ENCODE results near the gene PSMG4. TPM values are rescaled to one million over a fixed set of nuclear protein-coding genes. Genes with fewer than 3 reads are reported as not detected.
A peak's percentile ranks its signal among the peaks of the same experiment; 100 is the strongest.

The PSMG4 gene
- total RNA-seq, 1 experiment from 2014 or later: 26.8 TPM

DNA sequence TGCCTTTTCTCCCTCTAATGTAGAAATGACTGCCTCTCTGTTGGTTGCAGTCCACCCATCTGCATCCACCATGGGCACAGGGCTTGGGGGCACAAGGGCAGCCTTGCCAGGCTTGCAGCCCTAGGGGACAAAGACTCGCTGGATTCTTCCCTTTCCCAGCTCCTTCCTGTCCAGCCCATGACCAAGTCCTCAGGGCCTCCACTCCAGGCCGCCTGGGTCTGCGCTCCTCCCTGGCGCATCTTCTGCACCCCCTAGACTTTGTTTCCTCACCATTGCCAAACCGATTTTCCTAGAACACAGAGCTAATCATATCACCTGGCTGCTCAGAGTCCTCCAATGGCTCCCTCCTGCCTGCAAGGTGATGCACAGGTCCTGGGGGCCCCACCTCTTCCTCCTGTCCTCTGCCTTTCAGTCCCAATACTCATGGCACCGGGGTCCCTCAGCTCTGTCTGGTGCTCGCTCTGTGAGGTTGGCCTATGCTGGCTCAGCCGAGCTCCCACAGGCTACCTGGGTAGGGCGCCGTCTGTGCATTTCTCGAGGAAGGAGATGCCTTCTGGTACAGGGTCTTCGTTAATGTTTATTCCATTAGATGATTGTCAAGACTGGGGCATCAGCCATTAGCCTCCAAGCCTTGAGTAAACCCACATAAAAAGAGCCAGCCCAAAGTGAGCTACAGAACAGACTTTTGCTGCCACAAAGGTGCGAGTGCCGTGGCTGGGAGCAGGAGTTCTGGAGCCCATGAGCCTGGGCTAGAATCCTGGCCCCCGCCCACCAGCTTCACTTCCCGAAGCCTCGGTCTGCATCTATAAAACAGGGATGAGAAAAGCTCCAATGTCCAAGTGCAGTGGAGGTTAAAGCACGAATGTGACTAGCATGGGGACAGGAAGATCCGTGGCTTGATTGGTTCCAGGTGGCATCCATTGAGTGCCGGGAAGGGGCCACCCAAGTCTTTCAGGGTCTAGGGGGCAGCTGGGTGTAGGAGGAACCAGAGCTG is 17.7 kb downstream of the PSMG4 start:
- DNase-seq (ENCODE audit: low read depth): no peak

DNA sequence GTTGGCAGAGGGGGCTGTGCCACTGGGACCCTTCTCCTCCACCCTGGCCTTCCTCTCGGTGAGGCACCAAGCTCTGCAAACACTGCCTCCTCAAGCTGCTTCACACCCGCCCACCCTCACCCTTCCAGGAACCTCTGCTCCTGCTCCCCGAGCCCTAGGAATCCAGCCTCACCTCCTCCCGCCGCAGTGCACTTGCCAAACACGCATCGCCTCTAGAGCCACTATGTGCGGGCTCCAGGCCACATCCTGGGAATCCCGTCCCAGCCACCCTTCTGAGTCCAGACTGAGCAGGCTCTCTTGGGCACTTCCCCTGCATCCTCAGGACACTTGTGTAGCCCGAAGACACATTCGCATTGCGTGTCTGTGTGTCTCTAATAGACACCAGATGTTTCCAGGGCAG is 18.5 kb downstream of the PSMG4 start:
- DNase-seq (ENCODE audit: low read depth): no peak

DNA sequence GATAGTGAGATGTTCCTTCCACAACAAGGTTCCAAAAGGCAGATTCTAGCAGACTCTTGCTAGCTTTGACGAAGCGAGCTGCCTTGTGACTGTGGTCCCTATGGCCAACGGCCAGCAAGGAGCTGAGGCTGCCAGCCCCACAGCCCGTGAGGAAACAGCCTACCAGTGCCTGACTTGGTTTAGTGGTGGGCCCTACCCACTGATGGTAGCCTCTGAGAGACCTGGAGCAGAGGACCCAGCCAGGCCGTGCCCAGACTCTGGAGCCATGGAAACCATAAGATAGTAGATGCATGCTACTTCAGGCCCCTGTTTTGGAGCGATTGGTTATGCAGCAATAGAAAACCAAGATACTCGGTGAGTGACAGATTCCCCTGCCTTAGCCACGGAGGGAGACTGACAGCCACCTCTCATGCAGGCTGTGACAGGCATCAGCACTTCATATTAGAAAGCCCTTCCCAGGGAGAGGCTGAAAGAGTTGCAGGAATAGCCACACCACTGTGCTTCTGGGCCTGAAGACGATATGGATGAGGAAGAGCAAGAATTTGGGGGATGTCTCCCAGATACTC is 19.2 kb downstream of the PSMG4 start:
- DNase-seq (ENCODE audit: low read depth): no peak

DNA sequence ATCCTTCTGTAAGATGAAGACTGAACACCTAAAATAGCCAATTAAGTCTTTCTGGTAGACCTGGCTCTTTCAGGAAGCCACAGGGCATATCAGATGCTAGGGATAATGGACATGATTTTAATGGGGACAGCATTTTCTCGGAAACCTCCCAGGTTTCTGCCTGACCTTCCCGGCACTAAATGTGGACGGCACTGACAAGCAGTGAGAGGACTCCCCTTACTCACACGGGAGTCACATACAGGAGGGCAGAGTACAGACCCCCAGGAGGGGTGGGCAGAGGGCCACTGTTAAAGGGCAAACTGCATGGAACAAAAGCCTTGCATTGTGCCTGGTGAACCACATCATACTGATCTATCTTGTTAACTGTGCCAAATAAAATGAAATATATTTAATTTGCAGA is 19.9 kb downstream of the PSMG4 start:
- no peak for DNase-seq (ENCODE audit: low read depth)

DNA sequence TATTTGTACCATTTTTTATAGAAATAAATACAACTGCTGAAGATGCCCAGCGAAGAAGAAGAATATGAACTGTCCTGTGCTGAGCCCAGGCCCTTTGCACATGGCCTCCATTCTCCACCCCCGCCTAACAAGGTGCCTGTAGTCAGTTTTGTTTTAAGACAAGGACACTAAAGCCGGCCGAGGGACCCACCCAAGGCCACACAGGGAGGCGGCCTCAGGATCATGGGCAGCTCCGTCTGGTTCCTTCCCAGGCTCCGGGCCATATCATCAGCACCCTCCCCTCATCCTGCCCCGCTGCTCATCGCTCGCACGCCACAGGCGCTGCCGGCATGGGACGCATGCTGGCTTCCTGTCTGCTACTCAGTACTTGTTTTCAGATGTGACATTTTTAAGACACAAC is 21.3 kb downstream of the PSMG4 start:
- no peak for DNase-seq (ENCODE audit: low read depth)

DNA sequence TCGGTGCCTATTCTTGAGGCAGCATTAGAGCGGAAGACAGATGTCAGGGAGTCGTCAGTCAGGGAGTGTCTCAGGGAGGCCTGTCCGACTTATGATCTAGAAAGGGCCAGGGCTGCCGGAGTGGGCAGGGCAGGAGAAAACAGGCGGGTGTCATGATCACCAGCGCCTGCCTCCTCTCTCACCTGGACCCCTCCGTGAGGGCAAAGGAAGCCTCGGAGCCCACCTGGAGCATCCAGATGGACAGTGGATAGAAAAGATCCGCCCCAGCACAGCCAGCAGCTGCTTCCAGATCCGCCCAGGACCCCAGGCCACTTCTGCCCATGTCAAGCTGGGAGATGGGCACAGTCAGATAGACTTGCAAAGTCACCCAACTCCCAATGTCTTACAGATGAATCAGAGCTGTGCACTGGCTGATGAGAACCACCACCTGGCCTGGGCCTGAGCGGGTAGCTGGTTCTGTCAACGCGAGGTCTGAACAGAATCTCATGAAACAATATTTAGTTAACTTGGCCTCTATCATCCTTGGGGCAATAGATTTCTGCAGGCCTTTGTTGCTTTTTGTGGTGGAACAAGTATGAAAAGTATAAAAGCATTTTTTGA is 22.2 kb downstream of the PSMG4 start:
- DNase-seq (ENCODE audit: low read depth): no peak

DNA sequence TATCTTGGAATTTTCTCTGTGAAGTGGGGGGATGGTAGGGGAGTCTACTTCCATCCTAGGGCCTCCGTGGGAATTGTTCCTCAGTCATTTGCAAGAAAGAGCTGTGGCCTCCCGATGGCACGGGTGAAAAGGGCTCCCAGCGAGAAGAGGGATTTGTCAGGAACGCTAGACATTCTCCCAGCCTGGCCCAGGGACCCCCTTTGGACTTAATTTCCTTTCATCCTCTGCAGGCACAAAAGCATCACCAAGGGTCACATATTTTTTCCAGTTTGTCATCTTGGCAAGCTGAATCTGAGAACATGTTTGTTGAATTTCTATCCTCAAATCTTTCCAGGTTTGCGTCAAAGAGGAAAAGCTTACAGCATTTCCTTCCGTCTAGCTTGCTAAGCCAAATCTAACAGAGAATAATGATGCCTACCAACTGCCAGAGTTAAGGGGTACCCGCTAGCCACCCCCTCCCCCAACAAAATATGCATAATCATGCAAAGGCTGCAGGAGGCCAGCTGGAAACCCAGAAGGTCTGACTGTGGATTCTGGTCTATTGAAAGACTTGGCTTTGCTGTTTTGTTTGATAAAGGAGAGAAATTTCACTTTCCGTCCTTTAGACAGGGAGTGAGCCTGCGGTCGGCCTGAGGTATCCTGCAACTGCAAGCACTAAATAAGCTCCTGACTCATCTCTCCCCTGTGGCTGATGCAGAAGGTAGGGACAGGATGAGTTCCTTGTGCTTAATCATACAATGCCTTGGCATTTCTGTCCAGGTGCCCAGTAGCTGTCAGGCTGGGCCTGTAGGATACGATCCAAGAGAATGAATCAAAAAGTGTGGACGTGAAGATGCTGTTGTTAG is 23.1 kb downstream of the PSMG4 start:
- peak; percentile 59 for DNase-seq (ENCODE audit: low read depth)

DNA sequence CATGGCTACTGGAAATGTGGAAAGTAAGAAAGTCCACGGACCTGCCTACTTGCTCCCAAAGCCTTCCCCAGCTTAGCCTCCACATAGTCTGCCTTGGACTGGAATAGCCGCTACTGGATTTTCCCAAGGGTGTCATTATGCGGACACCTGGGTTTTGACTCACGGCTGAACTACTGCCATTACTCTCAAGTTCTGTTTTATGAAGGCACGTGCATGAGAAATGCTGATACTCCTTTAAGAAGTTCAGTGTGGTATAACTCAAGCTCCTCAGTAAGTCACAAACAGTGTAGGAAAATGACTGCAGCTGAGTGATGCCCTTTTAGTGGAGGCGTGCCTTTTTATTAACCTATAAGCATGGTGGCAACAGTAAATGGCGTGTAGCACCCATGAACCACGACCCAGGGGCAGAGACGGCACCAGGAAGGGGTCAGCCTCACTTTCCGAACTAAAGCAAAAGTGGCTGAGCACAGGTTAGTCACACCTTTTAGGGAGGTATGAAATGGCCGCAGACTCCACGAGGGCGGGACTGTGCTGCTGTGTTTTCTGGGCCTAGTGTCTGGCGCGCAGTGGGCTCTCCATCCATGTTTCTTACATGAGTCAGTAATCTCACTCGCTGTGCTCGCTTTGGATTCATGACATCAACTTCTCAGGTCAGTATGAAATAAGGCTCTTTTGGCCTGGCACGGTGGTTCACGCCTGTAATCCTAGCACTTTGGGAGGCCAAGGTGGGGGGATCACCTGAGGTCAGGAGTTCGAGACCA is 23.9 kb downstream of the PSMG4 start:
- DNase-seq (ENCODE audit: low read depth): no peak

DNA sequence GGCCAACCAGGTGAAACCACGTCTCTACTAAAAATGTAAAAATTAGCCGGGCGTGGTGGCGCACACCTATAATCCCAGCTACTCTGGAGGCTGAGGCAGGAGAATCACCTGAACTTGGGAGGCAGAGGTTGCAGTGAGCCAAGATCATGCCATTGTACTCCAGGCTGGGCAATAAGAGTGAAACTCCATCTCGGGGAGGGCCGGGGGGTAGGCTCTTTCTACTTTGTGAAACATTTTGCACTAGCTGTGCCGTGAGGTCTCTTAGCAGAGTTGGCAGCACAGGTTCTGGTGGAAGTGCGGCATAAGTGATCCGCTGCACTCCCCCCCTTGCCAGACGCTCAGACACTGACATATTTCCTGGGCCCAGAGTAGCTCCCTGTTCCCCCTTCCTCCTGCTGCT is 24.5 kb downstream of the PSMG4 start:
- DNase-seq (ENCODE audit: low read depth): no peak

DNA sequence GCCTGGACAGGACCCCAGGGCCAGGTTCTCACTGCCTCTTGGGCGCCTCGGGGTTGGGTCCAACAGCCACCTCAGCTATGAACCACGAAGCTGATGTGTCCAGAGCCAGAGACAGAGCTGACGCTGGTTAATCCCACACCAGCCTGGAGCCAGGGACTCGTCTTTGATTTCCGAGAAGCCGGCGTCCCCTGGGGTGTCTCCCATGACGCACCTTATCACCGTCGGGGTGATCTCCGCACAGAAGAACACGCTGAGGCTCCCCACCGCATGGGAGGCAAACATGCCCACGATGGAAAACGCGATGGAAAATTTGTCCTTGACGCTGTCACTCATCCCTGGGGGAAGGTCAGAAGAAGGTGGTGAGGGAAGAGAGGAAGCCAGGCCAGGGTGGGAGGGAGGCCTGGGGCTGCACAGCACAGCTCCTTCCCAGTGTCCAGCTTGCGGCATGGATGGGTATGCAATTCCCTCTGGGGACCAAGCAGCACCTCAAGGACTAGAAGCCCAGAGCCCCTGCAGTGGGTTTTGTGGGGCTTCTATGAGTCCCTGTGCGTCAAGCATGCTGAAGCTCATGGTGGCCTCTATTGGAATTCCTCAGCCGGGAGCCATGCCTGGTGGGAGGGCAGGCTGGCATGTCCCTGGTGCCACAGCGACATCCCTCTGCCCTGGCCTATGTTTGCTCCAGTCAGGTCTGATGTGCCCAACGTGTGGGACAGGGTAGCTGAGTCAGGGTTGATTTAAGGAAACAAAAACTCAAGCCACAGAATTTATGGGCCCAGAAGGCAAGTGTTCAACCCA is 25.1 kb downstream of the PSMG4 start:
- DNase-seq (ENCODE audit: low read depth): no peak

DNA sequence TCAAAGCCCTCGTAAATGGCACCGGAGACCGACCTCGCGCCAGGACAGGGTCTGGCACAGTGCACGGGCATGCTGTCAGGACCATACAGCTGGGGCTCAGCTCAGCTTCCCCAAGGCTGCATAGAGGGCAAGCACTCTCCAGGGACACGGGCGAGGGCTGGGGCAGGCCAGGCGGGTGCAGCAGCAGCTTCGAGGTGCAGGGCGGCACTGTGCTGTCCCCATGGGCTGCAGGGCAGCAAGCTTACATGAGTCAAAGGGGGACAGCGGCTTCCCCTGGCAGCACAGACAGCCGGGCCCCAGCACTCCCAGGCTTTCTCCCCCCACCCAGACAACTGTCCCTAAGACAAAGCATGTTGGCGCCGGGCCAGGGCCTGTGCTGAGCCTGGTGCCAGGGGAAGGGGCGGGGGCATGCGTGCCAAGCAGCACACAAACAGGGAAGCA is 25.7 kb downstream of the PSMG4 start:
- DNase-seq (ENCODE audit: low read depth): no peak

DNA sequence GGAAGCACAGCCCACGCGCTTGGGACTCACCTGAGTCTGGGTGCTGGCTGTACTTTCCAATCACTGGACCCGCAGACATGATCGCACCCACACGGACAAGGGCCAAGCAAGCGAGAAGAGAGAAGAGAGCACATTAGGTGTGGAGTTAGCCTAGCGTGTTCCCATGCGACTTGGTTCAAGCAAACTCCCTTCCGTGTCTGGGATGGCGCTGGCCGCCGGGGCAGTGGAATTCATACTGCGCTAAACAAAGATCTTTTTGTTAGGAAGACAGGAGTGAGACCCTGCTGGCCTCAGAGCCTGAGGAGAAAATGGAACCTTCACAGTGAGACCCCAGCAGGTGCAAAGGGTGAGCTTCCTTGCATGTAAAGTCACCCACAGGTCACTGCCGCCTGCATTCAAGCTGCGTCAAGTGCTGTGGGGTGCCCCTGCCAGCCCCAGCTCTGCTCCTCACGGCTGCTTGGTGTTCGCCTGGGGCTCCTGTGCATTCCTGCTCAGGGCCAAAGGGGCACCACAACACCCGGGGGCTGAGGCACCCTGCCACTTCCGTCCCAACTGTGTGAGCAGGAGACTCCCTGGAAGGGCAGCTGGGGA is 26.4 kb downstream of the PSMG4 start:
- DNase-seq (ENCODE audit: low read depth): no peak

DNA sequence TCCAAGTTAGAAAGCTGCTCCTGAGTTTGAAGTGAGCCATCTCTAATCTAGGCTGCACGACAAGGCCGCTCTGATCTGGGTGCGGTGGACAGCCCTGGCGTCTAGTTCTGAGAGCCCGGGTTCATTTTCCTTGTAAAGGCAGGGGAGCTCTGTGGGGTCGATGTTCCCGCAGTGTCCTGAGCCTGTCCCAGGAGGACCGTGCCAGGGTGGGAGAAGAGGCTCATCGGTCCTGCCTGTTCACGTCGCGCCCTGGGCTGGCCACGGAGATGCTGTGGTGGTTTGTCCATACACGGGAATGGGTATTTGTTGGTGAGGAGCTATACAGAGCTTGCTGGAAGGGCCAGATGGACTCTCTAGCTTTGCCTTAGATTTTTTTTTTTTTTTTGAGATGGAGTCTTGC is 27.0 kb downstream of the PSMG4 start:
- no peak for DNase-seq (ENCODE audit: low read depth)

DNA sequence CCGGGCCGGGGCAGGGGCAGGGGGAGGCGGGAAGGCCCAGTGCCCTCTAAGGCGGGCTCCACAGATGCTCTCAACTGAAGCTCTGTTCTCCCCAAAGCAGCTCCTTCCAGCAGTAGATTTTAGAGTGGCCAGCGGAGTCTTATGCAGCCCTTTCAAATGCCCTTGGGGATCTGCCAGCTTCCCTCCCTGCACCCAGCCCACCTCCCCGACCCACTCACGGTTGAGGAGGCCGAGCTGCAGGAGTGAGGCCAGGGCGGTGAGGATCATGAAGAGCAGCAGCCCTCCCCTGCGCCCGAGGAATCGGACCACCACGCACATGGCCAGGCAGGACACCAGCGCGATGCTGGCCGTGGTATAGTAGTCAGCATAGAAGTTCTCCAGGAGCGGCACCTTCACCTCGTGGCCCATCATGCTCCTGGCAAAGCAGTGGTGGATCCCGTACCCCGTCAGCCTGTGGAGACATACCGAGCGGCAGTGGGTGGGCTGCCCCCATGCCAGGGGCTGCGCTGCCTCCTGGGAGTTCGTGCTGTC is 28.0 kb downstream of the PSMG4 start:
- DNase-seq (ENCODE audit: low read depth): no peak

DNA sequence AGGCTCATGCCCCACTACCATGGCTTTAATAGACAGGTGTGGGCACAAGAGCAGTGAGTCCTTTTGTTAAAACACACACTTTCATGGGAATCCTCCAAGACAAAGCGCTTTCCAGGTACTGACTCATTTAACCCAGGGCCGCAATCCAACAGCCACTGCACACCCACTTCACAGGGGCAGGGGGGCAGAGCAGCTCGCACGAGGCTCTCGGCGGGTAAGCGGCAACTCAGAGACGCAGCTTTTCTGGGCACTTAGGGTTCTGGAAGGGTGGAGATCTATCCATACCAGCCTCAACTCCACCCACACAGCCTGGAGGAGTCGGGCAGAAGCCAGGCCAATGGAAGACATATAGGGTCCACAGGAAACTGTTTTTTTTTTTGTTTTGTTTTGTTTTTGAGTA is 28.6 kb downstream of the PSMG4 start:
- no peak for DNase-seq (ENCODE audit: low read depth)

DNA sequence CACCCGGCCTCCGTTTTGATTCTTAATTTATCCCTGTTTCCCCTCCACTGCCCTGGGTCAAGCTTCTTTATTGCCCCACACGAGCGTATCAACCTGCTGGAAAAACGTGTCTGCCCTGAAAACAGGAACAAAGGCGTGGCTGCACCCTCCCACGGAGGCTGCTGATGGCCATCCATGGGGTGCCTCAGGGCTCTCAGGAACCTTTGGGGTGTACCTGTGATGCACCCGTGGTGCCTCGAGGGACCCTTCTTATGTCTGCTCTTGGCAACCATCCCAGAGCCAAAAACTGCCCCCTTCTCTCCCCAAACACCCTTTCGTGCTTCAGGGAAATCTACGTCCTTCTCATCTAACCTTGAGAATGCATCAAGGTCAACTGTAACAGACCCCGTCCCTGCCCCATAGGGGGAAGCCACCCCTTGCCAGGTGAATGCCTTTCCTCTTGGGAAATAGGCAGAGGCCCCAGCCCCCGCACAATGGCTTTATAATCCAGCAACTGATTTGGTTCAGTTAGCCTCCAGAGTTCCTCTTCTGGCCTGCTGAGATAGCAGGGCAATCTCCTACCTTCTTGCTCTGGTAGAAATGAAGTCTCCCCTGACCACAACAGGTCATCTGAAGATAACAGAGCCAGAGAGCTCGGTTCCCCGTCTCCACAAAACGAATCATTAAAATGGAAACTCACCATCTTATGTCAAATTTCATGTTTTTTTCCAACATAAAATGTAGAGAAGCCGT is 29.4 kb downstream of the PSMG4 start:
- DNase-seq (ENCODE audit: low read depth): no peak

DNA sequence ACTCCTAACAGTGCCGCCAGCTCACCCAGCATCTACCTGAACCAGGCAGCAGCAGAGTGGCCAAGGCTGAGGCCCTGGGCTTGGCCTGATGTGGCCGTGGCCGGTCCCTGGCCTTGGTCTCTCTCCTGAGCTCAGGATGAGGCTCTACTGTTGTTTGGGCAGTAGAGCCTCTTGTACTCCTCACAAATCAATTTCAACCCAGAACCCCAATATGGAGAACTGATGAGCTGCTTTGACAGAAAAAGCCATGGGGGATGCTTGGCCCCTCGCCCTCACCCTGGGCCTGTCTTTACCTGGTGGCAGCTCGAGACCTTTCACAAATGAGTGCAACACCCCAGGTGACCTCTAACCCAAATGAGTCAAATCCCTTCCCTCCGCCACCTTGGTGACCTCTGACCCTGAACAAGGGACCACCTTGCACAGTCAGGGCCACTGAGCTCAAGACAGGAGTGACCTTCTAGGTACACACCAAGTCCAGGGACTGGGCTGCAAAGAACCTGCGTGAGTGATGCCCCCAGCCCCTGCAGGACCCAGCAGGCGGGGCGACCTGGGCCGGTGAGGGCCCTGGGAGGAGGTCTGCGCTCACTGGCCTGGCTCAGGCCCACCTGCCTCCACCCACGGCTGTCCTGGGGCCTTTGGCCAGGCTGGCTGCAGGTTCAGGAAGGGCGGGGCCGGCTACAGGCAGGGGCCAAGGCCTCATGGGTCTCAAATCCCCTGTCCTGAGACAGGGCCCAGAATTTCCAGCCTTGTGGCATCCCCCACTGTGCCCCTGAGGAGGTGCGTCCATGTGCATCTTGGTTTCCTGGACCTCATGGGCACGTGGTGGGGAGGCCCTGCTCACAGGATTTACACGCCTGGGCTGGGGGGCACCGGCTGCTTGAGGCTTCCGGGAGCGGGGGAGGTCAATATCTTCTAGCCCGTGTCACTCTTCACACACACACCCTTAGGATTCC is 30.2 kb downstream of the PSMG4 start:
- no peak for DNase-seq (ENCODE audit: low read depth)

DNA sequence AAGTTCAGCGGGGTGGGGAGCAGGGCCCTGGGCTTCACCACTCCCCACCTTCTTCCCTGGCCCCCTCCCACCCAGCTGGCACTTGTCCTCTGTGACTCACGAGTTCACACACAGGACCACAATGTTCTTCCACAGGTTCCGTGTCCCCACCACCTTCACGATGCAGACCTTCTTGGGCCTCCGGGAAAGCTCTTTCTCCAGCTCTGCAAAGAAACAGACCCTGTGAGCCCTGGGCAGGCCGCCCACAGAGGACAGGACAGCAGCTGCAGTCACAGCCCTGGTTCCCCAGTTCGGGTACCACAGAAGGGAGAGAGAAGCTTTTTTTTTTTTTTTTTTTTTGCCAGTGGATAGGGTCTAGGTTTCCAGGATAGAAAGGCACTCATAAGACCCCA is 30.9 kb downstream of the PSMG4 start:
- no peak for DNase-seq (ENCODE audit: low read depth)
